WI38 (cell line): ENCODE data around the gene OR2AT4.

Experiments
- H3K4me3 ChIP-seq: 2 replicates; pipeline ENCODE4 v1.5.1; 2011; ENCODE audit warnings: low read depth, mild to moderate bottlenecking, control low read depth, low read length
- CTCF ChIP-seq: IDR thresholded peaks from 2 replicates; pipeline ENCODE4 v1.5.1; 2012; ENCODE audit warnings: low read depth, mild to moderate bottlenecking, control low read depth, low read length

Gene OR2AT4

GRCh38 chr11:75141166-75141565 is 44.5 kb upstream of the OR2AT4 start:
- no peak for TF ChIP-seq CTCF
- H3K4me3 ChIP-seq = no peak overlapping the region

- TF ChIP-seq CTCF = peak; percentile 84
Measured at GRCh38 chr11:75140269-75141138, 43.8 kb upstream of the OR2AT4 start.

GRCh38 chr11:75135651-75136050 is 39.0 kb upstream of the OR2AT4 start:
- H3K4me3 ChIP-seq = no peak overlapping the region
- no peak for TF ChIP-seq CTCF

More at GRCh38 chr11:75140269-75141138, 43.8 kb upstream of the OR2AT4 start:
- H3K4me3 ChIP-seq = no peak overlapping the region

- TF ChIP-seq CTCF = no peak
- no peak overlapping the region for H3K4me3 ChIP-seq
Measured at GRCh38 chr11:75135021-75135650, 38.5 kb upstream of the OR2AT4 start.

GRCh38 chr11:75133976-75134375 is 37.3 kb upstream of the OR2AT4 start:
- no peak for TF ChIP-seq CTCF
- no peak overlapping the region for H3K4me3 ChIP-seq

- no peak for TF ChIP-seq CTCF
- H3K4me3 ChIP-seq = no peak overlapping the region
Measured at GRCh38 chr11:75132080-75132479, 35.4 kb upstream of the OR2AT4 start.

GRCh38 chr11:75126564-75126963 is 29.9 kb upstream of the OR2AT4 start:
- no peak overlapping the region for H3K4me3 ChIP-seq
- TF ChIP-seq CTCF = no peak
